HG02763 (cell line): ENCODE measurements around the gene SMIM21.

Source experiments
- ATAC-seq: cut with Tn5 transposase; IDR thresholded peaks from one replicate; pipeline ENCODE4 v1.9.1; 2021; ENCODE audit warnings: mild to moderate bottlenecking, moderate library complexity; ENCODE audit not compliant: unreplicated experiment

The SMIM21 gene

DNA sequence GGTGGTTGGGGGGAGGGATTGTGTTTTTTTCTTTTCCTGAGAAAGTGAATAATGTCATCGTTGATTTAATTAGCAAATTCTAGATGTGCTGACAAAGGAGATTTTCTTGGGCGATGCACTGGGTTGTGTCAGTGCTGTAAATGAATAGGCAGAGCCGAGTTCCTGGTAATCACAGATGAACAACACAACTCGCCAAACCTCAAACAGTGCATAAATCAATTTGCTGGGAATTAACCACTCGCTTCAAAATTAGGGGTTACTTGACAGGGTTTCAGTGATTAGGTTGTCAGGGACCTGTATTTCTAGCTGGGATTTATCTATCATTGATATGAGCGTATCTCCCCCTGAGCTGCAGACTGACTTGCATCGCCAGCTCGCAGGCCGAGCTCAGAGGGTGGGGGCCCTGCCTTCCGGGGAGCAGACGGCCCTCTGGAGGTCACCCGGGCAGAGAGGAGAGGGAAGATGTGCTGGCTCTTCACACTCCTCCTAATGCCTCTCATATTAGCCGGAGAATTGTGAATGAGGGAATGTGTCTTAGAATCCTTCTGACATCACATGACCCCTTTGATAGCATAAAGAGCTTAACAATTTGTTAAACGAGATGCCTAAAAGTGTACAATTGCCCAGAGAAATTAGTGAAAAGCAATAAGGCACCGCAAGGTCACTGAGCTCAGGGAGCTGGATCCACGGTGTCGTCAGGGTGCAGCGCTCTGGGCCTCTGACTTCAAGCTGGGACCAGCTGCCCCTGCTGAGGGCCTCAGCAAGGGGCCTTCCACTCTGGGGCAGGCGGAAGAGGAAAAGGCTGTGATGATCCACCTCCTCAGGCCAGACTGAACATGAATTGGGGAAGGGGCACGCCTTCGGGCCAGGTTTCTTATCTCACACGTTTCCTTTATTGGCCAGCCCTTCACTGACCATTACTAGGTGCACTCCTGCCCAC, 48.9 kb downstream of the SMIM21 start:
- no peak for ATAC-seq

- no peak for ATAC-seq
Measured at GRCh38 chr18:75377926-75378325, 49.6 kb downstream of the SMIM21 start.

DNA sequence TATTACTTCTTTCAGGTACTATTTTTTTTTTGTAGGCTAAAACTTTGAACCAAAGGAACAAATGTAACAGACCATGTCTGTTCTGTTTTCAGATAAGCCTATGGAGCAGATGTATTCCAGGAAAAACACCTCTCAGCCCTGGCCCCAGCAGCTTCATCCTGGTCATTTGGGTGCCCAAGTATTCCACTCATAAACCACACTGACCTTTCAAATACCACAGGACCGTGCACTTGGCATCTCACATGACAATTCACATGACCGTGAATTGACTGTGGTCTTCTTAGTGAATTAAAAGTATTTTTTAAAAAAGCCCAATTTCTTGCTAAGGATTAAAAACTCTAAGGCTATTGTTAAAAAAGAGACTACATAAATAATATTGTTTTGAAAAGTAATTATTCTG, 50.2 kb downstream of the SMIM21 start:
- no peak for ATAC-seq

GRCh38 chr18:75376004-75376403, 51.5 kb downstream of the SMIM21 start:
- ATAC-seq: no peak

- no peak for ATAC-seq
Measured at GRCh38 chr18:75375341-75375740, 52.2 kb downstream of the SMIM21 start.

DNA sequence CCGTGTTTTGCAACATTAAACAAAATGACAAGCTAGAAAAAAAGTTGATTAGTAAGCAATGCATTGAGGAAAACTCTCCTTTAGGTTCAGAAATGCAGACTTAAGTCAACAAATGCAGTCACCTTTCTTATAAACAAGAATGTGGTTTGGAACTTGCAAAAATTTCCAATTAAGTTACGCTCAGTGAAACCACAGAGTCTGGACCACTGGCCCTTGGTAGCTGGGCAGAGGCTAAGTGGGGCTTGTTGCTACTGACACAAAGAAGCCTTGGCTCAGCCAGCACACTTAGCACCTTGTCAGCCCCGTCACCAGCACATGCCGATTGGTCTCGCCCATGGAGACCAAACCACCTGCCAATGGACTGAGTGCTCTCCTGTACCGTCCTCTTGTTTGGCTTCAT, 53.0 kb downstream of the SMIM21 start:
- ATAC-seq: no peak

GRCh38 chr18:75369026-75369721, 58.3 kb downstream of the SMIM21 start:
- ATAC-seq: no peak

DNA sequence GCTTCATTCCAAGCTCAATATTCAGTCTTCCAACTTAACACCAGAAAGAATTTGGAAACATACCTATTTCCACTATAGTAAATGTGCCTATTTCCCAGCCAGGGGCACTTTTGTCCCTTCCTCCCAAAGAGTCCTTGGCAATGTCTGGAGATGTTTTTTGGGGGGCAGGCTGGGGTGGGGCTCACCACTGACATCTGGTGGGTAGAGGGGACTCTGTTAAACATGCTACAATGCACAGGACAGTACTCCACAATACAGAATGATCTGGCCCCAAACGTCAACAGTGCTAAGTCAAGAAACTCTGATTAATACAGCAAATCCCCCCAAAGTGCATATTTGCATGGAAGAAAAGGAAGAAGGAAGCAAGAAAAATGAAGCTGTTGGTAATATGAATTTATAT, 61.7 kb downstream of the SMIM21 start:
- ATAC-seq: no peak

- no peak for ATAC-seq
Measured at GRCh38 chr18:75365254-75365629, 62.3 kb downstream of the SMIM21 start.

DNA sequence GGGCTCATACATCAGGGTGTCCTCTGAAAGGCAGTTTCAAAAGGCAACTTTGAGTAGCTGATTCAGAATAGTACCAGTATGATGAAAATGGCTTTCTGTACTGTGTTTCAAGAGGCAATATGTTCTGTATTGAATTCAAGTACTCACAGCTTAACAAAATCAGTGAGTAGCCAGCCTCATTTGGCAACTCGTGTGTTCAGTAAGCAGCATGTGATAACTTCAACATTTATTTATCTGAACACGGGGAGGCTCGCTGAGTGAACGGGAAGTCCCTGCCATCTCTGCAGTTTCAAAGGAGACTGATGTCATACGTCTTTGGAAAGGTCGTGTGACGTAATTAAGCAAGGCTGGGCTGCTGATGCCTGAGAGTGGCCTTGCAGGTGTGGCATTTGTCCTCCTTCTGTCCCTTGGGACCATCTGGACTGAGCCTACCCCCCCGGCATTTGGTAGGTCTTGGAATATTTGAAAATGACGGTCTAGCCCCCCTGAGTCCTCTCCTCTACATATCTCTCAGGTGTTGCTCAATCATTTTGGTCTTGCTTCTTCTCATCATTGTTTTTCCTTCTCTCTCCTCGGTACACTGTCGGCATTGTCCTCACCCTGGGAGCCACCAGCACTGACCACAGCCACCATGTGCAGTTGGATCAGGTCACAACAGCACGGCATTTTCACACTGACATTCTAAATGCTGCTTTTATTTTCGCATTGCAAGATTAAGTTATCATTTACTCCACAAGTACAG, 62.8 kb downstream of the SMIM21 start:
- no peak for ATAC-seq

DNA sequence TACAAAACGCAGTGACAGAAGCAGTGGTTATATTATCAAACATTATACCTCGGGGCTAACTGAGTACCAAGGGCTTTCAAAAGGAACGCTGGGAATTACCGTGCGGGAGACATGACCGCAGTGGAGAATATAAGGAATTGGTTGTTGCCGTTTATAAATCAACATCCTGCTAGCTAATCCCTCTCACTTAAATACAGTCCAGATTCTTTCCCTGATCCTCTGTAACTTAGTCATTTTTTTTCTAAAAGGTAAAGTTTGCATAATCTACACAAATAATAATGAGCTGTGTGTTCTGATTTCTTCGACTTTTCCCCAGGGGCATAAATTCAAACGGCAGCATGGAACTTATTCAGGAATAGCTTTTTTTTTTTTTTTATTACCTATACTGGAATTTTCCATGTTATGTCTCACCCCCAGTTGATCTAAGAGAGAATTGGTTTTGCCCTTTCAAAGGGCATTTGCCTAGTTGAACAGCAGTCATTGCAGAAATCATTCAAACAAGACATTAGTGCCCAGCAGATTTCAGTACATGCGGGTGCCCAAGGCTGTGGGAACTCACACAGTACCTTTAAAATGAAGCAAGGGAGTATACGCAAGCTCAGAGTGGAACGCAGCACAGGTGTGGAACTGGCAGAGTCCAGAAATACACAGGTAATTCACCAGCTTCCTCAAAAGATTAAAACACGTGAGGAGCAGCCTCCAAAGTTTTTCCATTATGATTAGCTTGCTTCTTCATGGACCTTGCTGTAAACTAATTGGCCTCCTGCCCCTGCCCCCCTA, 63.9 kb downstream of the SMIM21 start:
- no peak for ATAC-seq

GRCh38 chr18:75362435-75362834, 65.1 kb downstream of the SMIM21 start:
- no peak for ATAC-seq

DNA sequence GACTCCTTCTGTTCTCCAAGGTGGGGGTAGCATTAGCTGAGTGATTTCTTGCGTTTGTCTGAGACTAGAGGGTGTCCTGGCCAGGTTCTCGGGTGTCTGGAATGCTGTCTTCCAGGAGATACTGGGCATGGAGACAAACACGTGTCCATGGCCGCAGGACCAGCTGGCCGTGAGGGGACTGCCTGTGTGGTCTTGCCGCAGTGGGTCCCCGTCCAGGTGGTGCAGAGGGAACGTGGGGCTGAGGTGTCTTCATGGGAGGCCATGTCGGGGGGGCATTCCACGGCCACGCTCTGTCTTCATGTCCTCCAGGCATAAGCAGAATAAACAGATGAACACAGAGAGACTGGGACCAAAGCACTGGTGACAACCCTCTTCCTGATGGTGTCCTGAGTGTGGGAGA, 66.6 kb downstream of the SMIM21 start:
- ATAC-seq: no peak

DNA sequence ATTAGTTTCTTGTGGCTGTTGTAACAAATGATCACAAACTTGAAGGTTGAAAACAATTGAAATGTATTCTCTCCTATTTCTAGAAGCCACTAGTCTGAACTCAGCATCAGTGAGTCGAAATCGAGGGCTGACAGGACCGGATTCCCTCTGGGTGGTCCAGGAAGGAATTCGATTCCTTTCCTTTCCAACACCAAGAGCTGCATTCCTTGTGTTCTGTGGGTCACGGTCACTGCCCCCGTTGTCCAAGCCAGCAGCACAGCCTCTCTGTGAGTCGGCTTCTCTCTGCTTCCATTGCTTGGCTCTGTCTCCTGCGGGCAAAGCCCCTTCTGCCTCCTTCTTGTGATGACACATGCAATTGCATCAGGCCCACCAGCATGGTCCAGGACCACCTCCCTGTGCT, 67.3 kb downstream of the SMIM21 start:
- no peak for ATAC-seq
